Measurements from ENCODE around the gene TMEM97.
"Not testable (repeated sequence)": the region's sequence is repeated elsewhere in the genome, so short reads cannot be mapped to it uniquely, and the experiment has no call there.

The TMEM97 gene

GRCh38 chr17:28318759-28319597 is at the start of gene TMEM97:
Gene TMEM97 (plus strand): TSS chr17:28319200. CDS start chr17:28319240, 40 bp downstream.
- H3K9ac ChIP-seq (ENCODE audit: low read depth, low read length): peak within 1 kb of the TSS; percentile 73
- peaks cover 12% of the 10 kb centered on the region; the same call in 1 of the 2 replicates for H3K4me1 ChIP-seq (ENCODE audit: insufficient read depth, low read length)
- no peaks in the 10 kb centered on the region for H3K9me3 ChIP-seq (ENCODE audit: control insufficient read depth, insufficient read depth, low read length)
- H3K36me3 ChIP-seq (ENCODE audit: insufficient read depth, low read length): no peaks in the 10 kb centered on the region

GRCh38 chr17:28270055-28270454 is 48.9 kb upstream of the TMEM97 start:
- Histone ChIP-seq H3K9ac (ENCODE audit: low read depth, low read length) (no peak overlapping the region), H3K9me3 (ENCODE audit: control insufficient read depth, insufficient read depth, low read length) (peaks cover 16% of the 10 kb centered on the region), H3K4me1 (ENCODE audit: insufficient read depth, low read length) (peaks cover 2% of the 10 kb centered on the region; the same call in 1 of the 2 replicates), H3K36me3 (ENCODE audit: insufficient read depth, low read length) (no peaks in the 10 kb centered on the region)

DNA sequence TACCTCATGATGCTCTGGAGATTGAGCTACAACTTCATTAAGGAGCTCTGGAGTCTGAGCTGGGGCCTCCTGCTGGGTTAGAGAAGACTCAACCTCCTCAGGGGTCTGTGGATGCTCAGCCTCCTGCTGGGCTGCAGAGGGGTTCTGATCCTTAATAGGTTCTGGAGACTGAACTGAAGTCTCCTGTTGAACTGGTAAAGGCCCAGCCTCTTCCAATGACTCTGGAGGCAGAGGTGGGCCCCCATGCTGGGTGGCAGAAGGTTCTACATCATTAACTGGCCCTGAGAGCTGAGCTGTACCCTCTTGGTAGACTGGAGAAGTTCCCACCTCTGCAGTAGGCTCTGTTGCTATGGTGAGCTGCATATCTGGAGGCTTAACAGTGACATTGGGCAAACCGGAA is 48.1 kb upstream of the TMEM97 start:
- Histone ChIP-seq H3K9me3 (ENCODE audit: control insufficient read depth, insufficient read depth, low read length) (peaks cover 11% of the 10 kb centered on the region), H3K36me3 (ENCODE audit: insufficient read depth, low read length) (no peaks in the 10 kb centered on the region), H3K4me1 (ENCODE audit: insufficient read depth, low read length) (peaks cover 4% of the 10 kb centered on the region; the same call in 1 of the 2 replicates)

GRCh38 chr17:28271431-28271830 is 47.6 kb upstream of the TMEM97 start:
- H3K9ac ChIP-seq (ENCODE audit: low read depth, low read length): no peak overlapping the region
- no peaks in the 10 kb centered on the region for H3K36me3 ChIP-seq (ENCODE audit: insufficient read depth, low read length)
- H3K4me1 ChIP-seq (ENCODE audit: insufficient read depth, low read length): peaks cover 4% of the 10 kb centered on the region; the same call in 1 of the 2 replicates
- H3K9me3 ChIP-seq (ENCODE audit: control insufficient read depth, insufficient read depth, low read length): peaks cover 6% of the 10 kb centered on the region; the same call in 1 of the 2 replicates

More for the DNA sequence above, 48.1 kb upstream of the TMEM97 start:
- no peak overlapping the region for H3K9ac ChIP-seq (ENCODE audit: low read depth, low read length)

- Histone ChIP-seq H3K9ac (ENCODE audit: low read depth, low read length) (no peak overlapping the region), H3K9me3 (ENCODE audit: control insufficient read depth, insufficient read depth, low read length) (no peaks in the 10 kb centered on the region; the same call in 1 of the 2 replicates), H3K4me1 (ENCODE audit: insufficient read depth, low read length) (peaks cover 4% of the 10 kb centered on the region; the same call in 1 of the 2 replicates), H3K36me3 (ENCODE audit: insufficient read depth, low read length) (no peaks in the 10 kb centered on the region)
These were observed 46.8 kb upstream of the TMEM97 start for GRCh38 chr17:28272166-28272565.

DNA sequence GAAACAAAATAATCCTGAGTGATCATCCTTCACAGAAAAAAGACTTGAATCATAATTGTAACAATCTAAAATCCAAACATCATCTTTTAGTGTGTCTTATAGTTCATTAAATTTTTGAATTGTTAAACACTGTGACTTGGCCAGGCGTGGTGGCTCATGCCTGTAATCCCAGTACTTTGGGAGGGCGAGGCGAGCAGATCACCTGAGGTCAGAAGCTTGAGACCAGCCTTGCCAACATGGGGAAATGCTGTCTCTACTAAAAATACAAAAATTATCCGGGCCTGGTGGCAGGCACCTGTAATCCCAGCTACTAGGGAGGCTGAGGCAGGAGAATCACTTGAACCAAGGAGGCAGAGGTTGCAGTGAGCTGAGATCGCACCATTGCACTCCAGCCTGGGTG is 45.7 kb upstream of the TMEM97 start:
- not testable (repeated sequence) for H3K4me1 ChIP-seq (ENCODE audit: insufficient read depth, low read length); H3K9me3 ChIP-seq (ENCODE audit: control insufficient read depth, insufficient read depth, low read length); H3K36me3 ChIP-seq (ENCODE audit: insufficient read depth, low read length); H3K9ac ChIP-seq (ENCODE audit: low read depth, low read length)

- Histone ChIP-seq H3K9ac (ENCODE audit: low read depth, low read length) (no peak overlapping the region), H3K36me3 (ENCODE audit: insufficient read depth, low read length) (no peaks in the 10 kb centered on the region), H3K4me1 (ENCODE audit: insufficient read depth, low read length) (peaks cover 4% of the 10 kb centered on the region; the same call in 1 of the 2 replicates), H3K9me3 (ENCODE audit: control insufficient read depth, insufficient read depth, low read length) (no peaks in the 10 kb centered on the region)
These were observed 44.3 kb upstream of the TMEM97 start for GRCh38 chr17:28274591-28275265.

- no peak overlapping the region for H3K9ac ChIP-seq (ENCODE audit: low read depth, low read length)
- peaks cover 4% of the 10 kb centered on the region; the same call in 1 of the 2 replicates for H3K4me1 ChIP-seq (ENCODE audit: insufficient read depth, low read length)
- H3K36me3 ChIP-seq (ENCODE audit: insufficient read depth, low read length): no peaks in the 10 kb centered on the region
- no peaks in the 10 kb centered on the region for H3K9me3 ChIP-seq (ENCODE audit: control insufficient read depth, insufficient read depth, low read length)
These were observed 43.0 kb upstream of the TMEM97 start for GRCh38 chr17:28276011-28276410.

- H3K36me3 ChIP-seq (ENCODE audit: insufficient read depth, low read length): no peaks in the 10 kb centered on the region
- peaks cover 15% of the 10 kb centered on the region for H3K4me1 ChIP-seq (ENCODE audit: insufficient read depth, low read length)
- H3K9me3 ChIP-seq (ENCODE audit: control insufficient read depth, insufficient read depth, low read length): no peaks in the 10 kb centered on the region
- no peak overlapping the region for H3K9ac ChIP-seq (ENCODE audit: low read depth, low read length)
These were observed 39.6 kb upstream of the TMEM97 start for GRCh38 chr17:28279411-28279810.

DNA sequence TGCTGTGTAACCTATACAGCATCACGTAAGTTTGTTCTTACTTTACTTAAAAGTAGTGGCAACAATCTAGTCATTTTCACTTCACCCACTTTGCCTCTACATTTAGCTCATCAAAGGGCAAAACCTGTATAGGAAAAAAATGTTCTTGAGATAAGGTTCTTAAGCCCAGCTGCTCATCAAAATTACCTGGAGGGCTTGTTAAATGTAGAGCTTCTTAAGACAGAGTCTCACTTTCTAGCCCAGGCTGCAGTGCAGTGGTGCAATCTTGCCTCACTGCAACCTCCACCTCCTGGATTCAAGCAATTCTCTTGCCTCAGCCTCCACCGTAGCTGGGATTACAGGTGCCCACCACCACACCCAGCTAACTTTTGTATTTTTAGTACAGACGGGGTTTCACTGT is 38.2 kb upstream of the TMEM97 start:
- Histone ChIP-seq H3K4me1 (ENCODE audit: insufficient read depth, low read length) (peaks cover 11% of the 10 kb centered on the region), H3K36me3 (ENCODE audit: insufficient read depth, low read length) (no peaks in the 10 kb centered on the region), H3K9me3 (ENCODE audit: control insufficient read depth, insufficient read depth, low read length) (no peaks in the 10 kb centered on the region), H3K9ac (ENCODE audit: low read depth, low read length) (no peak overlapping the region)

DNA sequence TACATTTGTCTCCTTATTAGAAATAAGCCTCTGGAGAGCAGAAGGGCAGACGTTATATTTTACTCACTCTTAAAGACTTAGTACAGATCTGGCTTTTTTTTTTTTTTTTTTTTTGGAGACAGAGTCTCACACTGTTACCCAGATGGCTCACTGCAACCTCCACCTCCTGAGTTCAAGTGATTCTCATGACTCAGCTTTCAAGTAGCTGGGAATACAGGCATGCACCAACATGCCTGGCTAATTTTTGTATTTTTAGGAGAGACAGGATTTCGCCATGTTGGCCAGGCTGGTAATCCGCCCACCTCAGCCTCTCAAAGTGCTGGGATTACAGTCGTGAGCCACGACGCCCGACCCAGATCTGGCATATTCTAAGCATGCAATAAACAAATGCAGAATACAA is 36.4 kb upstream of the TMEM97 start:
- Histone ChIP-seq H3K36me3 (ENCODE audit: insufficient read depth, low read length) (no peaks in the 10 kb centered on the region), H3K9me3 (ENCODE audit: control insufficient read depth, insufficient read depth, low read length) (no peaks in the 10 kb centered on the region), H3K9ac (ENCODE audit: low read depth, low read length) (no peak overlapping the region), H3K4me1 (ENCODE audit: insufficient read depth, low read length) (peaks cover 11% of the 10 kb centered on the region)

- H3K9me3 ChIP-seq (ENCODE audit: control insufficient read depth, insufficient read depth, low read length): no peaks in the 10 kb centered on the region
These were observed 33.0 kb upstream of the TMEM97 start for GRCh38 chr17:28285965-28286364.

DNA sequence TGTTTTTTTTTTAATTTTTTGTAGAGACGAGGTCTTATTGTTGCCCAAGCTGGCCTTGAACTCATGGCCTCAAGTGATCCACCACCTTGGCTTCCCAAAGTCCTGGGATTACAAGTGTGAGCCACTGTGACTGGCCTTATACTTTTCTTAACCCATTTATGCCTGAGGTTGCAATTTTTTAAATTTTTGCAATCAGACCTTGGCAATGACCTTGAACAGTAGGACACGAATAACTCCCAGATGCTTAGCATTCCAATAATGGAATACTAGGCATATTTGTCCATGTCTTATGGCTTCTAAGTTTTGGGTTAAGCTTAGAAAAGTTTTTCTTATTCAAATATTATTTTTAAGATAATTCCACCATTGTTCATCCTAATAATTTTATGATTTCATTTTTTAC is 28.3 kb upstream of the TMEM97 start:
- no peaks in the 10 kb centered on the region for H3K4me1 ChIP-seq (ENCODE audit: insufficient read depth, low read length)
- H3K9me3 ChIP-seq (ENCODE audit: control insufficient read depth, insufficient read depth, low read length): no peaks in the 10 kb centered on the region
- no peak overlapping the region for H3K9ac ChIP-seq (ENCODE audit: low read depth, low read length)
- no peaks in the 10 kb centered on the region for H3K36me3 ChIP-seq (ENCODE audit: insufficient read depth, low read length)

More at GRCh38 chr17:28285965-28286364, 33.0 kb upstream of the TMEM97 start:
- Histone ChIP-seq H3K4me1 (ENCODE audit: insufficient read depth, low read length) (peaks cover 11% of the 10 kb centered on the region), H3K9ac (ENCODE audit: low read depth, low read length) (no peak overlapping the region), H3K36me3 (ENCODE audit: insufficient read depth, low read length) (no peaks in the 10 kb centered on the region)

DNA sequence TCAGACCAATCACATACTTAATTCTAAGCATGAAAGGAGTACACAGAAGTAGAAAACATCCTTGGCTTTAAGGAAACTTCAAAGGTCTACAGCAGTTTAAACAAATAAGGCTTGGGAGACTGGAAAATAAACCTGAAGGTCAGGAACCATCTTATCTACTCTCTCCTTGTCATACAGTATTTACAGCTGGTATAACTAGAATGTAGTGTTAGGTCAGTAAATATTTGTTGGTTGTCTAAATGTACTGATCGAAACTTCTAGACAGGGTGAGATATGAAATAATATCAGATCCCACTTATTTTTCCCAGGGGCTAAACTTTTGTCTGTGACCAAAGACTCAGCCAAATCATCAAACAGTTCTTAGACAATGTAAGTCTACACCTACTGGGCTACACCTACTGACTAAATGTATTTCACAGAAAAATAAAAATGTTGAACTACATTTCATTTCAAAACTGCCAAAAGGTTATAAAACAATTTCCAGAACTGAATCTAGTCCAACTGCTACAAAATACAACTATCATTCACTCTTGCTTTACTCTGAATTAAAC is 27.1 kb upstream of the TMEM97 start:
- Histone ChIP-seq H3K9ac (ENCODE audit: low read depth, low read length) (no peak overlapping the region), H3K9me3 (ENCODE audit: control insufficient read depth, insufficient read depth, low read length) (no peaks in the 10 kb centered on the region), H3K4me1 (ENCODE audit: insufficient read depth, low read length) (no peaks in the 10 kb centered on the region), H3K36me3 (ENCODE audit: insufficient read depth, low read length) (no peaks in the 10 kb centered on the region)
